T-cell (primary cell): ENCODE results near the gene MUC3A. TPM values are rescaled to one million over a fixed set of nuclear protein-coding genes. Genes with fewer than 3 reads are reported as not detected.

ENCODE experiments used
- ATAC-seq, 4 experiments: fragments of 200-7000 bp in 3 of 4; fragments of 150-1000 bp in 1 of 4; cut with Tn5 transposase; replicated peaks in 1 of 4; 1 replicate in 3 of 4; 2 replicates in 1 of 4; pipeline ENCODE4 v1.10.0; 2021; ENCODE audit warnings: moderate library complexity in 3 of 4, mild to moderate bottlenecking in 2 of 4, moderate number of reproducible peaks in 1 of 4
- CTCF ChIA-PET, 2 donors: fragments of 300-600 bp; sonication (Branson Sonifier 250); formaldehyde crosslinking; loops; one replicate each; lab custom pipeline; 2022; ENCODE audit warnings: antibody characterized with exemption in 2 of 2; lab: Charles Lee
- POLR2A ChIA-PET, 2 donors: fragments of 300-600 bp; sonication (Branson Sonifier 250); formaldehyde crosslinking; loops; one replicate each; lab custom pipeline; 2022; ENCODE audit warnings: antibody characterized with exemption in 2 of 2; lab: Charles Lee
- DNase-seq, 35 experiments: peaks; one replicate each; pipeline versions ENCODE4 v3.0.0 to v3.0.0-alpha.2; 2013 to 2023
- H3K27ac ChIP-seq: one replicate; pipeline ENCODE4 v1.5.1; 2013; ENCODE audit warnings: low read length
- H3K27me3 ChIP-seq, 2 experiments: replicated peaks in 1 of 2; 1 replicate in 1 of 2; 2 replicates in 1 of 2; pipeline versions ENCODE4 v1.6.1 to v1.7.0; 2013; ENCODE audit warnings: low read length in 1 of 2, mixed read lengths in 1 of 2; ENCODE audit not compliant: control insufficient read depth in 2 of 2, insufficient read depth in 2 of 2; ENCODE audit errors: extremely low read depth in 1 of 2
- H3K36me3 ChIP-seq, 2 donors: 1 replicate in 1 of 2; 2 replicates in 1 of 2; pipeline versions ENCODE4 v1.6.1 to v1.7.0; 2013; ENCODE audit warnings: low read length in 1 of 2; ENCODE audit not compliant: control insufficient read depth in 2 of 2, insufficient read depth in 1 of 2; ENCODE audit errors: extremely low read depth in 1 of 2
- H3K4me1 ChIP-seq, 2 experiments: 1 replicate in 1 of 2; 2 replicates in 1 of 2; pipeline versions ENCODE4 v1.6.1 to v1.7.0; 2013; ENCODE audit warnings: low read length in 2 of 2, mixed read lengths in 1 of 2; ENCODE audit not compliant: insufficient read depth in 2 of 2, control insufficient read depth in 1 of 2; ENCODE audit errors: extremely low read depth in 1 of 2
- H3K4me3 ChIP-seq, 2 donors: 1 replicate in 1 of 2; 2 replicates in 1 of 2; pipeline versions ENCODE4 v1.5.1 to v1.7.0; 2013; ENCODE audit warnings: mild to moderate bottlenecking in 2 of 2, low read length in 1 of 2, moderate library complexity in 1 of 2; ENCODE audit not compliant: control insufficient read depth in 1 of 2; ENCODE audit errors: extremely low read depth in 1 of 2
- H3K9me3 ChIP-seq: 2 replicates; pipeline ENCODE4 v1.7.0; 2013
- H3K27ac Mint-ChIP-seq, 2 donors: one replicate each; pipeline ENCODE4 v1.8.0; 2020 to 2021; ENCODE audit warnings: mild to moderate bottlenecking in 2 of 2, mixed read lengths in 2 of 2
- H3K27me3 Mint-ChIP-seq, 2 donors: one replicate each; pipeline ENCODE4 v1.8.0; 2021 to 2022; ENCODE audit warnings: mixed read lengths in 2 of 2
- H3K36me3 Mint-ChIP-seq: one replicate; pipeline ENCODE4 v1.8.0; 2021; ENCODE audit warnings: mixed read lengths
- H3K4me1 Mint-ChIP-seq, 3 donors: one replicate each; pipeline ENCODE4 v1.8.0; 2020 to 2022; ENCODE audit warnings: mixed read lengths in 3 of 3, mild to moderate bottlenecking in 1 of 3
- H3K4me3 Mint-ChIP-seq, 3 donors: one replicate each; pipeline ENCODE4 v1.8.0; 2020 to 2022; ENCODE audit warnings: mild to moderate bottlenecking in 3 of 3, mixed read lengths in 3 of 3, moderate library complexity in 3 of 3
- H3K9me3 Mint-ChIP-seq, 3 donors: one replicate each; pipeline ENCODE4 v1.8.0; 2020 to 2022; ENCODE audit warnings: mixed read lengths in 3 of 3
- whole genome bisulfite sequencing: methylation state at CpG from one replicate; pipeline ENCODE4 v1.1.5; 2013; ENCODE audit warnings: missing lambda C conversion rate; ENCODE audit not compliant: insufficient coverage; 5-methylcytosine and 5-hydroxymethylcytosine counted together
- total RNA-seq, 35 experiments: library from RNA in 6 of 35; stranded (reverse) in 6 of 35; fragments of 120-200 nt in 1 of 35; gene quantifications; one replicate each; pipeline versions ENCODE4 v1.2.1 to v1.2.4 and lab custom pipeline; 2013 to 2026

Gene MUC3A
- total RNA-seq, 5 donors from 2014 or later (not counting 1 experiment from before 2014, with no cell fraction given) = 0.10 to 0.25 (median 0.18) TPM; not detected in 2

DNA sequence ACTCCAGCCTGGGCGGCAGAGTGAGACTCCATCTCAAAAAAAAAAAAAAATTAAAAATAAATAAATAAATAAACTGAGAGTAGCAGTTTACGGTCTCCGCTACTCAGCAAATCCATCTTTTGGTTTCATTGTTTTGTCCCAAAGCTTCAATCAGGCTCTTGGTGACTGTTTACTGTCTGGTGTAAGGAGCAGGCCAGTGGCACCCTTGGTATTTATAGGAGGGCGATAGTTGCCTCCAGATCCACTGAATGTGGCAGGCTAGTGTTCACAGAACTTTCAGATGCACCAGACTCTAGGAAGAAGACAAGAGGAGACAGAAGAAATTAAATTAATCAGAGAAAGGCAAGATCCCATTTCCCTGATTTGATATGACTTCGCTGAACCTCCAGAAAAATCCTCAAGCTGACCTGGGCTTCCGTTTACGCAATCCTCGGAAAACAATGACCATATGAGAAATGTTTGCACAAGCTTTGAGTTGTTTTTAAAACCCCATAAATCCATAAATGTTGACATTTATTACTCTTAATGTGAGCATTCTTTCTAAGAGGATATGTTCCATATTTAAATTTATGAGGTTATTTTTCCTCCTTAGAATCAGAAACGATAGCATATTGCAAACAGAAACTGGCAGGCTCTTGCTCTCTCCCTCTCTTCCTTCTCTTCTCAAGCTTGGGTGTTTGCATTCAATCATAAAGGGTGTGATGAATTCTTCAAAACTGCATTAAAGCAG lies 7.1 kb upstream of the MUC3A start:
- POLR2A ChIA-PET = no interaction called here
- Histone ChIP-seq H3K4me1 (no peaks in the 10 kb centered on the region), H3K27me3 (peaks cover 0 to 27% of the 10 kb centered on the region in 2 experiments), H3K4me3 (no peak overlapping the region), H3K27ac (no peak overlapping the region), H3K9me3 (no peaks in the 10 kb centered on the region), H3K36me3 (no peaks in the 10 kb centered on the region)
- DNase-seq (no peak), ATAC-seq (no peak)
- Mint-ChIP-seq H3K4me3 (no peak overlapping the region), H3K4me1 (no peaks in the 10 kb centered on the region), H3K27ac (no peak overlapping the region), H3K27me3 (peaks cover 13 to 29% of the 10 kb centered on the region in 2 donors), H3K9me3 (peaks cover 3 to 11% (median 7%) of the 10 kb centered on the region in 3 donors), H3K36me3 (no peaks in the 10 kb centered on the region)
- 60% methylated on average over 1 of the region's 9 CpGs for WGBS
- CTCF ChIA-PET = no interaction called here

DNA sequence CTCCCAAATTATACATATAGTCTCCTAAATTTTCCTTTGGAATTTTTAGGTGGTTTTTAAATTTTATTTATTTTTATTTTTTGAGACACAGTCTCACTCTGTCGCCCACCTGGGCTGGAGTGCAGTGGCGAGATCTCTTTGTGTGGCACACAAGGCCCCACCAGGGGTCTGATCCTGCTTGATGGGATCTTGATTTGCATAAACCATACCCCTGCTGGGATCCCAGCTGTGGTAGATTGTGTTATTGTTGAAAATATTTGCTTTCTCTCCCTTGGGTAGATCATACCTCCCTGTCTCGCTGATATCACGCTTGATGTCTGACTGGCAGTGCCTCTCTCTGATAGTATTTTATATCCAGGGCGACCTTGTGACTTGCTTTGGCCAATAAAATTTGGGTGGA lies 5.6 kb upstream of the MUC3A start:
- Histone ChIP-seq H3K27me3 (peaks cover 0 to 23% of the 10 kb centered on the region in 2 experiments), H3K27ac (no peak overlapping the region), H3K9me3 (no peaks in the 10 kb centered on the region), H3K4me1 (no peaks in the 10 kb centered on the region), H3K4me3 (no peak overlapping the region), H3K36me3 (no peaks in the 10 kb centered on the region)
- H3K36me3 Mint-ChIP-seq = no peaks in the 10 kb centered on the region
- peaks cover 3 to 11% (median 7%) of the 10 kb centered on the region in 3 donors for H3K9me3 Mint-ChIP-seq
- no peak overlapping the region for H3K4me3 Mint-ChIP-seq
- no peaks in the 10 kb centered on the region for H3K4me1 Mint-ChIP-seq
- peaks cover 13 to 25% of the 10 kb centered on the region in 2 donors for H3K27me3 Mint-ChIP-seq
- ChIA-PET POLR2A (no interaction called here), CTCF (no interaction called here)
- no peak overlapping the region for H3K27ac Mint-ChIP-seq
- DNase-seq (no peak), ATAC-seq (no peak)
- 80% methylated on average over 3 of the region's 5 CpGs for WGBS

DNA sequence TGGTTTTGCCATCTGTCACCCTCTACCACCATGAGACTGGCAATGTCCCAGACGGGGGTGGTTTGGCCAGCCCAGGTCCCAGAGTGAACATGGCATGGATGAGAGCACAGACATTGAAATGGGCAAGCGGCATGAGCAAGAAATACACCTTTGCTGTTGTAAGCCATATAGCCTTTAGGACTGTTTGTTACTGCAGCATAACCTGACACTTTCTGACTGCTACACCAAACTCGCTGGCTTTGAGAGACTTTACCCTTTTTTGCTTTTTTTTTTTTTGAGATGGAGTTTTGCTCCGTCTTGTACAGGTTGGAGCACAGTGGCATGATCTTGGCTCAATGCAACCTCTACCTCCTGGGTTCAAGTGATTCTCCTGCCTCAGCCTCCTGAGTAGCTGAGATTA lies 5.2 kb upstream of the MUC3A start:
- H3K36me3 Mint-ChIP-seq = no peaks in the 10 kb centered on the region
- no peaks in the 10 kb centered on the region for H3K9me3 ChIP-seq
- no peak overlapping the region for H3K27ac Mint-ChIP-seq
- 82% methylated on average over 3 of the region's 4 CpGs for WGBS
- no peaks in the 10 kb centered on the region for H3K4me1 Mint-ChIP-seq
- no peak for ATAC-seq
- no peaks in the 10 kb centered on the region for H3K36me3 ChIP-seq
- H3K4me3 Mint-ChIP-seq = no peak overlapping the region
- peaks cover 13 to 28% of the 10 kb centered on the region in 2 donors for H3K27me3 Mint-ChIP-seq
- H3K27ac ChIP-seq = no peak overlapping the region
- POLR2A ChIA-PET = no interaction called here
- DNase-seq = no peak
- H3K27me3 ChIP-seq = peaks cover 0 to 25% of the 10 kb centered on the region in 2 experiments
- H3K9me3 Mint-ChIP-seq = peaks cover 3 to 11% (median 7%) of the 10 kb centered on the region in 3 donors
- H3K4me1 ChIP-seq = no peaks in the 10 kb centered on the region
- CTCF ChIA-PET = no interaction called here
- no peak overlapping the region for H3K4me3 ChIP-seq

DNA sequence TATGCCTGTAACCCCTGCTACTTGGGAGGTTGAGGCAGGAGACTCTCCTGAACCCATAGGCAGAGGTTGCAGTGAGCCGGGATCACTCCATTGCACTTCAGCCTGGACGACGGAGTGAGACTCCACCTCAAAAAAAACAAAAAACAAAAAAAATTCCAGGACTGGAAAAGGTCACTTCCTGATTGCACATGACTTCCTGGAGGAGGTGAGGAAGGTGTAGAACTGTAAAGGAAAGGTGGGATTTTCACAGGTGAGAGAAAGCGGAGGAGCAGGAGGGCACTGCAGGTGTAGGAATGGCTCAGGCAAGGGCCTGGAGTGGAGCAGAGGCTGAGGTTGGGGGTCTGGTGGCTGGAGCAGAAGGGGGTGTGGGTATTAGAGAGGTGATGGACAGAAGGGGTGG lies 3.2 kb upstream of the MUC3A start:
- Mint-ChIP-seq H3K9me3 (peaks cover 0 to 4% (median 0%) of the 10 kb centered on the region in 3 donors), H3K27ac (no peak overlapping the region), H3K36me3 (no peaks in the 10 kb centered on the region), H3K27me3 (peaks cover 23 to 36% of the 10 kb centered on the region in 2 donors), H3K4me1 (no peaks in the 10 kb centered on the region), H3K4me3 (no peak overlapping the region)
- no peak for ATAC-seq
- Histone ChIP-seq H3K9me3 (no peaks in the 10 kb centered on the region), H3K4me1 (peaks cover 0 to 3% of the 10 kb centered on the region in 2 experiments), H3K27me3 (peaks cover 2 to 42% of the 10 kb centered on the region in 2 experiments), H3K36me3 (no peaks in the 10 kb centered on the region), H3K27ac (no peak overlapping the region), H3K4me3 (no peak overlapping the region)
- CTCF ChIA-PET = interaction anchor here in 1 of 2 donors (0.6 kb wide), 1 partner anchor 606 kb away, joined by 3 read pairs; no protein-coding TSS in a partner anchor
- POLR2A ChIA-PET = no interaction called here
- DNase-seq = no peak
- 100% methylated on average over 1 of the region's 4 CpGs for WGBS

DNA sequence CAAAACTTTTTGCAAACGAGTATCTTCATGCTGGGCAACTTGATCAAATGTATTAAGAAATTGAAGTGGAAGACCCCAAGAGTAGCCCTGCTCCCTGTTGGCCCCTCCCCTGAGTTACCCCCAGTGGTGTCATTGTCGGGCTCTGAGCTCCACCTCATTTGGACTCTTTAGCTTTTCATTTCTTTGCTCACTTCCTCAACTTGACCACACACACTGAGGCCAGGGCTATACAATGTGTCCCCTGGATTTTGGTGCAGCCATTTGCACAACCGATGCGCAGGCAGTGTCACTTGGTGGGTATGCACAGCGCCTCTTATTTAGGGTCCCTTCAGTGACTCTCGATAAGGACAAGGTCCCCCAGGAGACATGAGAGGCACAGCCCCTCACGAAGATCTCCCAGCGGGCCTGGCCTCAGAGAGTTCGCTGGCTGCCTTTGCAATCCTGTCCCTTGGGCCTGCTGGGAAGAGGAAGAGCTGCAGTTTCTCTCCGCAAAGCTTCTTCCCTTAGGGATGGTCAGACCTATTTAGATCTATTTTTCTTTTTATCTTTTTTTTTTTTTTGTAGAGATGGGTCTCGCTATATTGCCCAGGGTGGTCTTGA lies 2.5 kb upstream of the MUC3A start:
- no peaks in the 10 kb centered on the region for H3K4me1 Mint-ChIP-seq
- H3K27ac ChIP-seq = no peak overlapping the region
- 76% methylated on average over 6 of the region's 11 CpGs for WGBS
- H3K4me1 ChIP-seq = peaks cover 0 to 3% of the 10 kb centered on the region in 2 experiments
- H3K9me3 ChIP-seq = no peaks in the 10 kb centered on the region
- no peaks in the 10 kb centered on the region for H3K36me3 ChIP-seq
- no peak overlapping the region for H3K4me3 Mint-ChIP-seq
- peaks cover 2 to 50% of the 10 kb centered on the region in 2 experiments for H3K27me3 ChIP-seq
- ChIA-PET POLR2A (no interaction called here), CTCF (interaction anchor here in 1 of 2 donors (0.5 to 0.6 kb wide), 2 partner anchors 24 to 605 kb away, joined by 3 read pairs; no protein-coding TSS in a partner anchor)
- peaks cover 23 to 36% of the 10 kb centered on the region in 2 donors for H3K27me3 Mint-ChIP-seq
- no peaks in the 10 kb centered on the region for H3K36me3 Mint-ChIP-seq
- H3K4me3 ChIP-seq = no peak overlapping the region
- peaks cover 0 to 4% (median 0%) of the 10 kb centered on the region in 3 donors for H3K9me3 Mint-ChIP-seq
- ATAC-seq = no peak
- DNase-seq = no peak
- H3K27ac Mint-ChIP-seq = no peak overlapping the region

DNA sequence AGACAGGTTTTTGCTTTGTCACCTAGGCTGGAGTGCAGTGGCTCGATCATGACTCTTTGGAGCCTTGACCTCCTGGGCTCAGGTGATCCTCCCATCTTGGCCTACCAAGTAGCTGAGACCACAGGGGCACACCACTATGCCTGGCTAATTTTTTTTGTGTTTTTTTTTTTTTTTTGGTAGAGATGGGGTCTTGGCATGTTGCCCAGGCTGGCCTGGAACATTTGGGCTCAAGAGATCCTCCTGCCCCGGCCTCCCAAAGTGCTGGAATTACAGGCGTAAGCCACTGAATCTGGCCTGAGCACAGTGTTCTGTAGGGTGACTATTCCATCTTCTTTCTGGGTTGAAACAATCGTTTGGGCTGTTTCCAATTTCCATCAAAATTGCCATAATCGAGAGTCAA lies 1.5 kb upstream of the MUC3A start:
- Histone ChIP-seq H3K4me1 (peaks cover 0 to 3% of the 10 kb centered on the region in 2 experiments), H3K36me3 (no peaks in the 10 kb centered on the region), H3K9me3 (no peaks in the 10 kb centered on the region), H3K27ac (no peak overlapping the region), H3K27me3 (peaks cover 2 to 59% of the 10 kb centered on the region in 2 experiments), H3K4me3 (no peak overlapping the region)
- ChIA-PET POLR2A (no interaction called here), CTCF (no interaction called here)
- Mint-ChIP-seq H3K4me1 (no peaks in the 10 kb centered on the region), H3K27me3 (peaks cover 23 to 36% of the 10 kb centered on the region in 2 donors), H3K4me3 (no peak overlapping the region), H3K36me3 (no peaks in the 10 kb centered on the region), H3K9me3 (peaks cover 0 to 4% (median 0%) of the 10 kb centered on the region in 3 donors), H3K27ac (no peak overlapping the region)
- ATAC-seq (no peak), DNase-seq (no peak)
- 73% methylated on average over 3 of the region's 5 CpGs for WGBS
